Measurements from ENCODE around the gene FAM43B.

FAM43B gene

DNA sequence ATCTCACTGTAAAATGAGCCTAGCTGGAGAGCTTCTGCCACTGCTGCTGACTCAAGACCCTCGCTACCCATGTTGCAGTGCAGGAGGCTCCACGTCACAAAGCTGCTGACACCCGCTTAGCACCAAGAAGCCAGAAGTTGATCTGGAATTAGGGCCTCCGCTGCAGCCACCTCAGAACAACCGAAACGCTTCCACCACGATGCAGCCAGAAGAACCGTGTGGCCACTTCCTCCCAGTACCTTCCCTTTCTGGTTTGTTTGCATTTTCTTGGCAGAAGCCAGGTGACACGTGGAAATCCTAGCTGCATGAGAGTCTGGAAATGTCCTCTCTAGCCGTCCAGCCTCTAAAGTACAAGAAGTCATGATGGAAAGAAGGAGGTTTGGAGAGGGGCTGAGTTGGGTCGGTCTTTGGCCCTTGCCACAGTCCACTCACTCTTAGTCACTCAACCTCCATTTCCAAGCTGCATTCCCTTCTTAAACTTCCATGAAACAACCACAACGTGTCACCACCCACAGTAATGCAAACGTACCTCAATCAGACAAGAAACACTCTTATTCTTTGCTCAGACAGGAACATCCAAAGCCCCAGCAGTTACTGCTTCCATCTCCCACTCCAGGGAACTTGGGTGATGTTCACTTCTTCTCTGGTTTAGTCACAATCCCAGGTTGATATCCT, 26.5 kb downstream of the FAM43B start:
- in situ Hi-C loops (cut with MboI; ENCODE audit: low pct_unique_long_range_greater_than_20kb, low sequenced_read_pairs, unreplicated experiment) = no loop called here
- DNase-seq (ENCODE audit: low spot score) = no peak
- TF ChIP-seq, protein P1, sequence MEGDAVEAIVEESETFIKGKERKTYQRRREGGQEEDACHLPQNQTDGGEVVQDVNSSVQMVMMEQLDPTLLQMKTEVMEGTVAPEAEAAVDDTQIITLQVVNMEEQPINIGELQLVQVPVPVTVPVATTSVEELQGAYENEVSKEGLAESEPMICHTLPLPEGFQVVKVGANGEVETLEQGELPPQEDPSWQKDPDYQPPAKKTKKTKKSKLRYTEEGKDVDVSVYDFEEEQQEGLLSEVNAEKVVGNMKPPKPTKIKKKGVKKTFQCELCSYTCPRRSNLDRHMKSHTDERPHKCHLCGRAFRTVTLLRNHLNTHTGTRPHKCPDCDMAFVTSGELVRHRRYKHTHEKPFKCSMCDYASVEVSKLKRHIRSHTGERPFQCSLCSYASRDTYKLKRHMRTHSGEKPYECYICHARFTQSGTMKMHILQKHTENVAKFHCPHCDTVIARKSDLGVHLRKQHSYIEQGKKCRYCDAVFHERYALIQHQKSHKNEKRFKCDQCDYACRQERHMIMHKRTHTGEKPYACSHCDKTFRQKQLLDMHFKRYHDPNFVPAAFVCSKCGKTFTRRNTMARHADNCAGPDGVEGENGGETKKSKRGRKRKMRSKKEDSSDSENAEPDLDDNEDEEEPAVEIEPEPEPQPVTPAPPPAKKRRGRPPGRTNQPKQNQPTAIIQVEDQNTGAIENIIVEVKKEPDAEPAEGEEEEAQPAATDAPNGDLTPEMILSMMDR (IDR thresholded peaks at IDR 0.05; ENCODE audit: extremely low read depth, insufficient read depth, missing control alignments) = no peak

GRCh38 chr1:20584890-20585289, 32.5 kb downstream of the FAM43B start:
- TF ChIP-seq, protein P1 (IDR thresholded peaks at IDR 0.05; ENCODE audit: extremely low read depth, insufficient read depth, missing control alignments) = no peak
- in situ Hi-C loops (cut with MboI; ENCODE audit: low pct_unique_long_range_greater_than_20kb, low sequenced_read_pairs, unreplicated experiment) = no loop called here
- DNase-seq (ENCODE audit: low spot score) = no peak

DNA sequence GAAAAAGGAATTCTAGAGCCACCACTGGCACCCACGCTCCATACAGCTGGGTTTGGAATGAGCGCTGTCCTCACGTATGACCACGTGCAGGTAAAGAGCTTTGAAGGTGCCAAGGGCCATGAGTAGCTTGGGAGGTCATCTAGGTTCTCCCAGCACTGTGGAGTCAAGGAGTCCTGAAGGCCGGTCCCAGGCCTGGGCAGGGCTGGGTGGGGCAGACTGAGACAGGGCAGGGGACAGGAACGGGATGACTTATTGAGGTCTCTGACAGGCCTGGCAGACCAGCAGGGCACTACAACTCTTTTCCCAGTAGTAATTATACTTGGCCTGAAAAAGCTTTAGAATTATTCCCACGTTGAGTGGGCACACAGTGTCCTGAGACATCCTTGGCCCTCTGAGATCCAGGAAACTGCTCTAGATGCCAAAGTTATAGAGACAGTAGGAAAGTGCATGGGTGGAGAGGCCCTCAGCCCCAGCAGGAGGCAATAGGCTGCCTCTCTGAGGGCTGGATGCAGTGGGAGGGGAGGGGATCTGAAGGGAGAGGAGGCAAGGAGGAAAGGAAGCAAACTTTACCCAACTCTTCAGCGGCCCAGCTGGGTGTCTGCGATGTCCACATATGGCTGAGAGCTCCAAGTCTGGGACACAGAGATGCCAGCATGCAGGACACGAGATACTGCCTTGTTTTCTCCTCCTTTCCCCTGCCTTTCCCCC, 34.7 kb downstream of the FAM43B start:
- in situ Hi-C loops (cut with MboI; ENCODE audit: low pct_unique_long_range_greater_than_20kb, low sequenced_read_pairs, unreplicated experiment) = no loop called here
- TF ChIP-seq, protein P1 (IDR thresholded peaks at IDR 0.05; ENCODE audit: extremely low read depth, insufficient read depth, missing control alignments) = no peak
- no peak for DNase-seq (ENCODE audit: low spot score)

DNA sequence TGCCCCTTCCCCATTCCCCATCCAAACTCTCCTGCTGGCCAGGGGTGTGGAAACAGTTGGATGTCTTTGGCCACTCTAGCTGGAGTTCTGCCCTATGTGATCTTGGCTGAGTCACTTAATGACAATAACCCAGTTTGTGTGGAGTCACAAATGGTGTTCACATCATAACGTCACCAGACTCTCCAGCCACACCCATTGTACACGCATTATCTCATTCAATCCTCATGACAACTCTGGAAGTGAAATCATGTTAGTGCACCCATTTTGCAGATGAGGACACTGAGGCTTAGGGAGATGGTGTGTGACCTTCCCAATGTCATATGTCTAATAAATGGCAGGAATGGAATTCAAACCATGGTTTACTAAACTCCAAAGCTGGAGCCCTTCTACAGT, 35.3 kb downstream of the FAM43B start:
- in situ Hi-C loops (cut with MboI; ENCODE audit: low pct_unique_long_range_greater_than_20kb, low sequenced_read_pairs, unreplicated experiment) = no loop called here
- TF ChIP-seq, protein P1 (IDR thresholded peaks at IDR 0.05; ENCODE audit: extremely low read depth, insufficient read depth, missing control alignments) = no peak
- no peak for DNase-seq (ENCODE audit: low spot score)

DNA sequence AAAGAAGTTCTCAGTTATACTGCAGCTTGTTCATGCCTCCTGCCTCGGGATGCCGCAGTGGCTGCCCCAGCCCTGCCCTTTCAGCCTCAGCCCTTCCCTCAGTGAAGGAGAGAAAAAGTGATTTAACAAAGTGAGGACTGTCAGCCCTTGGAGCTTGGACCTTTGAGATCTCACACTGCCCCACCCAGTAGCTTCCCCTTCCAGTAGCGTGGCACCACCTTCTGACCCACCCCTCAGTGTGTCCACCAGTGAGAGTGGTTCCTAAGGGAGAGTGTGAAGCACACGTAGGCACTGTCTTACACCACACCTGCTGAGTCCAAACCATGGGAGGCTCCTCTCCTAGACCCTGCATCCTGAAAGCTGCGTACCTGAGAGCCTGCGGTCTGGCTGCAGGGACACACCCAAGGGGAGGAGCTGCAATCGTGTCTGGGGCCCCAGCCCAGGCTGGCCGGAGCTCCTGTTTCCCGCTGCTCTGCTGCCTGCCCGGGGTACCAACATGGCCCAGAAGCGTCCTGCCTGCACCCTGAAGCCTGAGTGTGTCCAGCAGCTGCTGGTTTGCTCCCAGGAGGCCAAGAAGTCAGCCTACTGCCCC, 36.4 kb downstream of the FAM43B start, which contains the start of gene CDA:
Gene CDA (plus strand): TSS at position 464 of the 592 bp plus-strand sequence. CDS start 33 bp downstream, at position 497.
- TF ChIP-seq, protein P1 (IDR thresholded peaks at IDR 0.05; ENCODE audit: extremely low read depth, insufficient read depth, missing control alignments) = no peak

GRCh38 chr1:20589331-20590278, 37.2 kb downstream of the FAM43B start:
- in situ Hi-C loops (cut with MboI; ENCODE audit: low pct_unique_long_range_greater_than_20kb, low sequenced_read_pairs, unreplicated experiment) = no loop called here
- no peak for DNase-seq (ENCODE audit: low spot score)
- TF ChIP-seq, protein P1 (IDR thresholded peaks at IDR 0.05; ENCODE audit: extremely low read depth, insufficient read depth, missing control alignments) = no peak

More for the DNA sequence above, 36.4 kb downstream of the FAM43B start, which contains the start of gene CDA:
- in situ Hi-C loops (cut with MboI; ENCODE audit: low pct_unique_long_range_greater_than_20kb, low sequenced_read_pairs, unreplicated experiment) = no loop called here
- DNase-seq (ENCODE audit: low spot score) = no peak

Measured in GM13977 (cell line).